Small intestine (tissue), 7 donors: ENCODE measurements around the gene B3GALT5. TPM values are rescaled to one million over a fixed set of nuclear protein-coding genes. Genes with fewer than 3 reads are reported as not detected.
"Not testable (repeated sequence)": the region's sequence is repeated elsewhere in the genome, so short reads cannot be mapped to it uniquely, and the experiment has no call there.

Source experiments
- DNase-seq, 2 donors: peaks; one replicate each; pipeline versions ENCODE4 v3.0.0 to v3.0.0-alpha.2; 2013
- FAIRE-seq: peaks from 2 replicates; lab custom pipeline; 2012; peaks lifted over from hg19 to GRCh38; lab: Jason Lieb, UNC
- H3K27ac ChIP-seq, 3 donors: one replicate each; pipeline ENCODE4 v1.5.1; 2013; ENCODE audit warnings: low read length in 2 of 3, mild to moderate bottlenecking in 2 of 3, control low read depth in 1 of 3, inconsistent platforms in 1 of 3, low read depth in 1 of 3, moderate library complexity in 1 of 3
- H3K27me3 ChIP-seq, 3 donors: one replicate each; pipeline ENCODE4 v1.6.1; 2013; ENCODE audit warnings: low read length in 3 of 3, inconsistent platforms in 1 of 3; ENCODE audit not compliant: control insufficient read depth in 3 of 3, insufficient read depth in 3 of 3
- H3K36me3 ChIP-seq, 3 donors: one replicate each; pipeline ENCODE4 v1.6.1; 2013; ENCODE audit warnings: low read length in 3 of 3, inconsistent platforms in 1 of 3, low read depth in 1 of 3, mild to moderate bottlenecking in 1 of 3, moderate library complexity in 1 of 3; ENCODE audit not compliant: control insufficient read depth in 3 of 3, insufficient read depth in 2 of 3
- H3K4me1 ChIP-seq, 3 donors: one replicate each; pipeline ENCODE4 v1.6.1; 2013; ENCODE audit warnings: low read length in 2 of 3, inconsistent platforms in 1 of 3, low read depth in 1 of 3, mild to moderate bottlenecking in 1 of 3, moderate library complexity in 1 of 3; ENCODE audit not compliant: control insufficient read depth in 3 of 3, insufficient read depth in 2 of 3
- H3K4me3 ChIP-seq, 3 donors: one replicate each; pipeline ENCODE4 v1.5.1; 2013; ENCODE audit warnings: low read length in 3 of 3, control low read depth in 1 of 3, inconsistent platforms in 1 of 3, low read depth in 1 of 3, mild to moderate bottlenecking in 1 of 3, moderate library complexity in 1 of 3
- H3K9me3 ChIP-seq, 2 donors: one replicate each; pipeline ENCODE4 v1.6.1; 2013; ENCODE audit warnings: low read depth in 1 of 2, low read length in 1 of 2; ENCODE audit not compliant: control insufficient read depth in 2 of 2, insufficient read depth in 1 of 2
- WGBS, 3 donors: extraction: QIAGEN DNeasy Blood & Tissue Kit; methylation state at CpG; one replicate each; pipeline ENCODE4 v1.1.7; 2013; 5-methylcytosine and 5-hydroxymethylcytosine counted together
- polyA plus RNA-seq, 4 donors: library from polyadenylated mRNA; stranded (reverse) in 3 of 4; unstranded in 1 of 4; fragments of 200-250 nt in 3 of 4; fragments of 120-200 nt in 1 of 4; gene quantifications; one replicate each; pipeline versions ENCODE4 v1.2.1 to v1.2.3, GENCODE V29; 2013
- donor health status: healthy with polysubstance abuse.
- donor health status: control.
- donor health status: control.
- donor health status: Bipolar disorder and iron deficiency.
- donor health status: healthy.

The B3GALT5 gene
- polyA plus RNA-seq, 4 donors: 7.6 to 19.5 (median 14.9) TPM

- Histone ChIP-seq H3K4me1 (peaks cover 0 to 4% (median 0%) of the 10 kb centered on the region in 3 donors), H3K36me3 (no peaks in the 10 kb centered on the region), H3K27ac (no peak overlapping the region), H3K4me3 (no peak overlapping the region), H3K9me3 (no peaks in the 10 kb centered on the region), H3K27me3 (no peaks in the 10 kb centered on the region)
- 12 to 39% (median 33%) methylated on average over 2 of the region's 2 CpGs for WGBS, 3 donors
- peak in 1 of 2 donors; percentile 25 for DNase-seq
- FAIRE-seq: no peak
Measured at GRCh38 chr21:39580744-39581143, 32.0 kb upstream of the B3GALT5 start.

- Histone ChIP-seq H3K27me3 (no peaks in the 10 kb centered on the region), H3K36me3 (no peaks in the 10 kb centered on the region), H3K27ac (no peak overlapping the region), H3K4me1 (peaks cover 0 to 4% (median 0%) of the 10 kb centered on the region in 3 donors), H3K4me3 (no peak overlapping the region), H3K9me3 (no peaks in the 10 kb centered on the region)
- FAIRE-seq (no peak), DNase-seq (no peak)
- WGBS, 3 donors: 88 to 94% (median 90%) methylated on average over 3 of the region's 3 CpGs
Measured at GRCh38 chr21:39581414-39581813, 31.3 kb upstream of the B3GALT5 start.

DNA sequence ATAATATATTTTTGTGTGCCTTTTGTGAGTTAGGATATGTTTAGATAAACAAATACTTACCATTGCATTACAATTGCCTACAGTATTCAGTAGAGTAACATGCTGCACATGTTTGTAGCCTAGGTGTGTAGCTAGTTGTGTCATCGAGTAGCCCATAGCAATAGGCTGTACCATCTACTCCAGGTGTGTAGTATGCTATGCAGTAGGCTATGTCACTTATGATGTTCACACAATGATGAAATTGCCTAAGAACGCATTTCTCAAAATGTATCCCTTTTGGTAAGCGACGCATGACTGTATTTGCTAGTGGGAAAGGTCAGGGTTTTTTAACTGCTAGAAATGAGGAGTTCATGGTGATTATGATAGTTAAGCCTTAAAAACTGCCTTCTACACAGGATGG is 30.0 kb upstream of the B3GALT5 start:
- Histone ChIP-seq H3K4me3 (no peak overlapping the region), H3K27me3 (no peaks in the 10 kb centered on the region), H3K27ac (no peak overlapping the region), H3K9me3 (no peaks in the 10 kb centered on the region), H3K36me3 (no peaks in the 10 kb centered on the region), H3K4me1 (peaks cover 0 to 4% (median 0%) of the 10 kb centered on the region in 3 donors)
- 94 to 99% (median 94%) methylated on average over 4 of the region's 4 CpGs for WGBS, 3 donors
- DNase-seq: no peak
- FAIRE-seq: no peak

DNA sequence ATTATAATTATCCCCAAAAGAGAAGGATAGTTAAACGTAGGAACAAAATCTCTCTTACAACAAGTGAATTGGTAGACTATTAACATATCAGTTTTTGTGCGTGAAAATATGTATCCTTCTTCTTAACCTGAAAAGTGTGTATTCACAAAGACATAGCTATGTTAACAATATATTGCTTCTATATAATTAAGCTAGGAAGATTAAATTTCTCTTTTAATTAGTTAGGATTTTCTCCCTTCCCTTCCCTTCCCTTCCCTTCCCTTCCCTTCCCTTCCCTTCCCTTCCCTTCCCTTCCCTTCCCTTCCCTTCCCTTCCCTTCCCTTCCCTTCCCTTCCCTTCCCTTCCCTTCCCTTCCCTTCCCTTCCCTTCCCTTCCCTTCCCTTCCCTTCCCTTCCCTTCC is 29.2 kb upstream of the B3GALT5 start:
- not testable (repeated sequence) for H3K27me3 ChIP-seq, H3K27ac ChIP-seq, H3K4me3 ChIP-seq, FAIRE-seq, H3K4me1 ChIP-seq, DNase-seq, H3K36me3 ChIP-seq, H3K9me3 ChIP-seq
- 85 to 98% (median 88%) methylated on average over 2 of the region's 2 CpGs for WGBS, 3 donors

DNA sequence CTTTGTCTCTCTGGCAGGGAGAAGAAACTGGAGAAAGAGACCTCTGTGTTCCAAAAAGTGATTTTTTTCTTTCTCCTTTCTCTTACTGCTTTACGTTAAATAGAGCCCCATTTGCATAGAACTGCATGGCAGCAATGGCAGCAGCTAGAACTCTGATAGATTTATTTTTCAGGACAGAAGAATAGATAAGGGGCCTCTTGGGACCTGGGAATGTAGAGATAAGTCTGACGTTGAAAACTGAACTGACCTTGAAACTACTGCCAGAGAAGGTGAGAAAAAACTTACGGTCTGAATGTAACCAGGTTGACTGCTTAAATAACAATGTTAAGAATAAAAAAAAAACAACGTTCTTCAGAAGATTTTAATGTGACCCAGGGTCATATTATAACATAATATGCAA is 25.4 kb upstream of the B3GALT5 start:
- Histone ChIP-seq H3K36me3 (no peaks in the 10 kb centered on the region), H3K4me1 (no peaks in the 10 kb centered on the region), H3K27ac (no peak overlapping the region), H3K4me3 (no peak overlapping the region), H3K9me3 (peaks cover 0 to 3% of the 10 kb centered on the region in 2 donors), H3K27me3 (no peaks in the 10 kb centered on the region)
- 57 to 70% (median 58%) methylated on average over 4 of the region's 4 CpGs for WGBS, 3 donors
- DNase-seq (no peak), FAIRE-seq (no peak)

- Histone ChIP-seq H3K9me3 (peaks cover 0 to 3% of the 10 kb centered on the region in 2 donors), H3K27ac (no peak overlapping the region), H3K4me1 (no peaks in the 10 kb centered on the region), H3K27me3 (no peaks in the 10 kb centered on the region), H3K36me3 (no peaks in the 10 kb centered on the region), H3K4me3 (no peak overlapping the region)
- no peak for FAIRE-seq
- no peak for DNase-seq
- 38 to 74% (median 47%) methylated on average over 1 of the region's 1 CpG for WGBS, 3 donors
Measured at GRCh38 chr21:39588884-39589283, 23.9 kb upstream of the B3GALT5 start.

GRCh38 chr21:39593522-39593921 is 19.2 kb upstream of the B3GALT5 start:
- Histone ChIP-seq H3K4me1 (no peaks in the 10 kb centered on the region), H3K36me3 (no peaks in the 10 kb centered on the region), H3K9me3 (peaks cover 0 to 5% of the 10 kb centered on the region in 2 donors), H3K4me3 (no peak overlapping the region), H3K27ac (no peak overlapping the region), H3K27me3 (no peaks in the 10 kb centered on the region)
- FAIRE-seq (no peak), DNase-seq (no peak)

GRCh38 chr21:39595465-39595864 is 17.3 kb upstream of the B3GALT5 start:
- peaks cover 0 to 5% of the 10 kb centered on the region in 2 donors for H3K9me3 ChIP-seq
- WGBS, 3 donors: 81 to 90% (median 82%) methylated on average over 3 of the region's 3 CpGs
- no peak for FAIRE-seq
- DNase-seq: no peak
- H3K4me1 ChIP-seq: no peaks in the 10 kb centered on the region
- H3K27me3 ChIP-seq: no peaks in the 10 kb centered on the region
- H3K27ac ChIP-seq: no peak overlapping the region
- H3K4me3 ChIP-seq: no peak overlapping the region
- H3K36me3 ChIP-seq: no peaks in the 10 kb centered on the region

DNA sequence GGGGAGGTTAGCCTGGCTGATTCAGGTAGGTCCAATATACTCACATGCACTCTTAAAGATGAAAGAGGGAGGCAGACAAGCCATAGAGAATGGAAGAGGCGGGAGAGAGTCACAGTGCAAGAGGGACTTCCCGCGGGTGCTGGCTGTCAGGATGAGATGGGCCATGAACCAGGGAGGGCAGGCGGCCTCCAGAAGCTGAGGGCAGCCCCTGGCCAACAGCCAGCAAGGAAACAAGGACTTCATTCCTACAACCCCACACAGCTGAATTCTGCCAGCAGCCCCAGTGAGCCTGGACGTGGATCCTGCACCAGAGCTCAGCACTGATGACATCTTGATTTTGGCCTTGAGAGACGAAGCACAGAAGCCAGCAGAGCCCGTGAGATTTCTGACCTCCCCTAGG is 15.1 kb upstream of the B3GALT5 start:
- 73 to 81% (median 75%) methylated on average over 7 of the region's 7 CpGs for WGBS, 3 donors
- no peak for FAIRE-seq
- Histone ChIP-seq H3K4me3 (no peak overlapping the region), H3K36me3 (no peaks in the 10 kb centered on the region), H3K27ac (no peak overlapping the region), H3K27me3 (no peaks in the 10 kb centered on the region), H3K9me3 (peaks cover 0 to 5% of the 10 kb centered on the region in 2 donors), H3K4me1 (no peaks in the 10 kb centered on the region)
- no peak for DNase-seq
